GM20000 (cell line): ENCODE measurements around the gene CSMD2.

ENCODE experiments used
- DNase-seq: peaks from one replicate; pipeline ENCODE4 v3.0.0; 2012; ENCODE audit warnings: low spot score
- CTCF ChIP-seq: IDR thresholded peaks from 2 replicates; pipeline ENCODE4 v1.5.1; 2012; ENCODE audit warnings: mild to moderate bottlenecking, control low read depth; ENCODE audit errors: extremely low read depth, missing control alignments

CSMD2 gene

GRCh38 chr1:33606272-33606671 is 558.8 kb downstream of the CSMD2 start:
- TF ChIP-seq CTCF, result no peak
- DNase-seq, result no peak

- TF ChIP-seq CTCF, result no peak
- no peak for DNase-seq
Measured at GRCh38 chr1:33602271-33602670, 562.8 kb downstream of the CSMD2 start.

- TF ChIP-seq CTCF, result no peak
- no peak for DNase-seq
Measured at GRCh38 chr1:33601751-33602150, 563.3 kb downstream of the CSMD2 start.

- no peak for DNase-seq
- TF ChIP-seq CTCF, result no peak
Measured at GRCh38 chr1:33599516-33600115, 565.4 kb downstream of the CSMD2 start.

- no peak for TF ChIP-seq CTCF
- DNase-seq, result no peak
Measured at GRCh38 chr1:33588726-33589125, 576.3 kb downstream of the CSMD2 start.

- no peak for DNase-seq
- TF ChIP-seq CTCF, result no peak
Measured at GRCh38 chr1:33586795-33587194, 578.2 kb downstream of the CSMD2 start.

GRCh38 chr1:33586106-33586505 is 578.9 kb downstream of the CSMD2 start:
- no peak for TF ChIP-seq CTCF

More at GRCh38 chr1:33586106-33586505, 578.9 kb downstream of the CSMD2 start:
- DNase-seq, result no peak
